ENCODE data around the gene C2CD2L.

Gene C2CD2L

GRCh38 chr11:119111361-119111925 lies 4.3 kb downstream of the C2CD2L start:
- H3K4me3 ChIP-seq (ENCODE audit: low read depth, low read length): no peak overlapping the region
- no peak for DNase-seq (ENCODE audit: low read depth)
- TF ChIP-seq CTCF (IDR thresholded peaks at IDR 0.05; ENCODE audit: insufficient read depth, low read depth, low read length, missing control alignments): no peak

- DNase-seq (ENCODE audit: low read depth): no peak
- H3K4me3 ChIP-seq (ENCODE audit: low read depth, low read length): no peak overlapping the region
- TF ChIP-seq CTCF (IDR thresholded peaks at IDR 0.05; ENCODE audit: insufficient read depth, low read depth, low read length, missing control alignments): no peak
These were observed 5.3 kb downstream of the C2CD2L start for GRCh38 chr11:119112314-119113020.

- DNase-seq (ENCODE audit: low read depth): no peak
- no peak overlapping the region for H3K4me3 ChIP-seq (ENCODE audit: low read depth, low read length)
- TF ChIP-seq CTCF (IDR thresholded peaks at IDR 0.05; ENCODE audit: insufficient read depth, low read depth, low read length, missing control alignments): no peak
These were observed 6.6 kb downstream of the C2CD2L start for GRCh38 chr11:119113716-119114115.

GRCh38 chr11:119114351-119114750 lies 7.2 kb downstream of the C2CD2L start:
- no peak overlapping the region for H3K4me3 ChIP-seq (ENCODE audit: low read depth, low read length)
- DNase-seq (ENCODE audit: low read depth): no peak
- no peak for TF ChIP-seq CTCF (IDR thresholded peaks at IDR 0.05; ENCODE audit: insufficient read depth, low read depth, low read length, missing control alignments)

- no peak overlapping the region for H3K4me3 ChIP-seq (ENCODE audit: low read depth, low read length)
- no peak for DNase-seq (ENCODE audit: low read depth)
- no peak for TF ChIP-seq CTCF (IDR thresholded peaks at IDR 0.05; ENCODE audit: insufficient read depth, low read depth, low read length, missing control alignments)
These were observed 8.5 kb downstream of the C2CD2L start for GRCh38 chr11:119115484-119116234.

- DNase-seq (ENCODE audit: low read depth): no peak
- TF ChIP-seq CTCF (IDR thresholded peaks at IDR 0.05; ENCODE audit: insufficient read depth, low read depth, low read length, missing control alignments): no peak
These were observed 9.1 kb downstream of the C2CD2L start for GRCh38 chr11:119116235-119116594.

More at GRCh38 chr11:119116235-119116594, 9.1 kb downstream of the C2CD2L start:
- H3K4me3 ChIP-seq (ENCODE audit: low read depth, low read length): no peak overlapping the region

Data from GM12865 (cell line).